ENCODE results near the gene MYO15A.

DNA sequence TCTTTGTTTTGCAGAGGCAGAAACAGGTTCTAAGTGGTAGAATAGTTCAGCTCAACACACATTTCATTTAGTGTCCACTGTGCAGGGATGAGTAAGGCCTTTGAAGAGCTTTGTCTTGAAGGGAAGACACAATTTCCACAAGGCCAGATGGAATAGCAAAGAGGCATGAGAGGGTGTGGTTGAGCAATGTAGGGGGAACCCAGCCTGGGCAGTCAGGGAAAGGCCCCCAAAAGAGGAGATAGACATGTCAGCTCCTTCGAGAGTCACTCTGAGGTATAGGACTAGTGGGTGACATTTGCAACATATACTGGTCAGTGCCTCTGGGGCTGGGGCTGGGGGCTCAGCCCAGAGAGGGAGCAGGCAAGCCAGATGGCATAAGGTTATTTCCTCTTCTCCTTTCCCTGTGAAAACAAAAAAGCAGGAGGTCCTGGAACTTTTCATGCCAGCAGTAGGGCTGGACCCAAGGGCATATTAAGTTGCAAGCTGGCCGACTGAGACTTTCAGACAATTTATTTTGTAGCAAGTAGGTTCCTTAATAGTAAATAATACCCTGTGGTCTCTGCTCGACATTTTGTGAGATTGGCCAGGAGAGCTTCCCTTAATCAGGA lies 82.2 kb downstream of the MYO15A start:
- TF ChIP-seq, protein P1, sequence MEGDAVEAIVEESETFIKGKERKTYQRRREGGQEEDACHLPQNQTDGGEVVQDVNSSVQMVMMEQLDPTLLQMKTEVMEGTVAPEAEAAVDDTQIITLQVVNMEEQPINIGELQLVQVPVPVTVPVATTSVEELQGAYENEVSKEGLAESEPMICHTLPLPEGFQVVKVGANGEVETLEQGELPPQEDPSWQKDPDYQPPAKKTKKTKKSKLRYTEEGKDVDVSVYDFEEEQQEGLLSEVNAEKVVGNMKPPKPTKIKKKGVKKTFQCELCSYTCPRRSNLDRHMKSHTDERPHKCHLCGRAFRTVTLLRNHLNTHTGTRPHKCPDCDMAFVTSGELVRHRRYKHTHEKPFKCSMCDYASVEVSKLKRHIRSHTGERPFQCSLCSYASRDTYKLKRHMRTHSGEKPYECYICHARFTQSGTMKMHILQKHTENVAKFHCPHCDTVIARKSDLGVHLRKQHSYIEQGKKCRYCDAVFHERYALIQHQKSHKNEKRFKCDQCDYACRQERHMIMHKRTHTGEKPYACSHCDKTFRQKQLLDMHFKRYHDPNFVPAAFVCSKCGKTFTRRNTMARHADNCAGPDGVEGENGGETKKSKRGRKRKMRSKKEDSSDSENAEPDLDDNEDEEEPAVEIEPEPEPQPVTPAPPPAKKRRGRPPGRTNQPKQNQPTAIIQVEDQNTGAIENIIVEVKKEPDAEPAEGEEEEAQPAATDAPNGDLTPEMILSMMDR (IDR thresholded peaks at IDR 0.05), result no peak
- no peak for TF ChIP-seq POLR2A (IDR thresholded peaks at IDR 0.05)

Data from stomach (tissue), 4 donors.